ENCODE measurements around the gene INPP5D.
A peak's percentile ranks its signal among the peaks of the same experiment; 100 is the strongest.

The INPP5D gene

GRCh38 chr2:233131936-233132720, 72.0 kb downstream of the INPP5D start:
- Histone ChIP-seq H3K27ac (no peak overlapping the region), H3K9me3 (no peaks in the 10 kb centered on the region), H3K27me3 (no peaks in the 10 kb centered on the region), H3K4me3 (ENCODE audit: low read depth in 1 of 2, low read length in 1 of 2) (no peak overlapping the region), H3K4me1 (ENCODE audit: control insufficient read depth in 1 of 2, insufficient read depth in 1 of 2, low read depth in 1 of 2, low read length in 1 of 2) (no peaks in the 10 kb centered on the region), H3K36me3 (peaks cover 92% of the 10 kb centered on the region)
- TF ChIP-seq, protein P1, sequence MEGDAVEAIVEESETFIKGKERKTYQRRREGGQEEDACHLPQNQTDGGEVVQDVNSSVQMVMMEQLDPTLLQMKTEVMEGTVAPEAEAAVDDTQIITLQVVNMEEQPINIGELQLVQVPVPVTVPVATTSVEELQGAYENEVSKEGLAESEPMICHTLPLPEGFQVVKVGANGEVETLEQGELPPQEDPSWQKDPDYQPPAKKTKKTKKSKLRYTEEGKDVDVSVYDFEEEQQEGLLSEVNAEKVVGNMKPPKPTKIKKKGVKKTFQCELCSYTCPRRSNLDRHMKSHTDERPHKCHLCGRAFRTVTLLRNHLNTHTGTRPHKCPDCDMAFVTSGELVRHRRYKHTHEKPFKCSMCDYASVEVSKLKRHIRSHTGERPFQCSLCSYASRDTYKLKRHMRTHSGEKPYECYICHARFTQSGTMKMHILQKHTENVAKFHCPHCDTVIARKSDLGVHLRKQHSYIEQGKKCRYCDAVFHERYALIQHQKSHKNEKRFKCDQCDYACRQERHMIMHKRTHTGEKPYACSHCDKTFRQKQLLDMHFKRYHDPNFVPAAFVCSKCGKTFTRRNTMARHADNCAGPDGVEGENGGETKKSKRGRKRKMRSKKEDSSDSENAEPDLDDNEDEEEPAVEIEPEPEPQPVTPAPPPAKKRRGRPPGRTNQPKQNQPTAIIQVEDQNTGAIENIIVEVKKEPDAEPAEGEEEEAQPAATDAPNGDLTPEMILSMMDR (IDR thresholded peaks at IDR 0.05), result no peak

- no peaks in the 10 kb centered on the region for H3K4me1 ChIP-seq (ENCODE audit: control insufficient read depth in 1 of 2, insufficient read depth in 1 of 2, low read depth in 1 of 2, low read length in 1 of 2)
- H3K4me3 ChIP-seq (ENCODE audit: low read depth in 1 of 2, low read length in 1 of 2), result no peak overlapping the region
- H3K27me3 ChIP-seq, result no peaks in the 10 kb centered on the region
- peak overlapping the region; percentile 10 for H3K27ac ChIP-seq
- H3K36me3 ChIP-seq, result peaks cover 85% of the 10 kb centered on the region
- TF ChIP-seq, protein P1 (IDR thresholded peaks at IDR 0.05), result no peak
- H3K9me3 ChIP-seq, result no peaks in the 10 kb centered on the region
Observed at GRCh38 chr2:233133239-233133638, 73.1 kb downstream of the INPP5D start.

DNA sequence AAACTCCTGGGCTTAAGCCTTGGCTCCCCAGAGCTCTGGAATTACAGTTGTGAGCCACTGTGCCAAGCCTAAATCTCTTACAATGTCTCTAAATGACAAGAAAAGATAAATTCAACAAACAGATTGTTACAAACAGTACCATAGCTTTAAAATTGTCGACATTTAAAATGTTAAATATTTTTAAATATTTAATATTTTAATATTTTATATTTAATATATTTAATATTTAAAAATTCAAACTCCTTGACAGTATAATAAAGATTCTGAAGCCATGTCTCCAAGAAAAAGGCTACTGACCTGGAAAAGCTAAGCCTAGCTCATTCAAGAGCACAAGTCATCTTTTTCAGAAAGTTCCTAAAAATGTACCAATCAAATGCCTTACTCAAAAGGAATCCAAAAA, 75.3 kb downstream of the INPP5D start:
- H3K36me3 ChIP-seq, result peaks cover 82% of the 10 kb centered on the region
- H3K27me3 ChIP-seq, result no peaks in the 10 kb centered on the region
- TF ChIP-seq, protein P1 (IDR thresholded peaks at IDR 0.05), result no peak
- no peak overlapping the region for H3K4me3 ChIP-seq (ENCODE audit: low read depth in 1 of 2, low read length in 1 of 2)
- H3K27ac ChIP-seq, result no peak overlapping the region
- no peaks in the 10 kb centered on the region for H3K9me3 ChIP-seq
- no peaks in the 10 kb centered on the region for H3K4me1 ChIP-seq (ENCODE audit: control insufficient read depth in 1 of 2, insufficient read depth in 1 of 2, low read depth in 1 of 2, low read length in 1 of 2)

- Histone ChIP-seq H3K9me3 (no peaks in the 10 kb centered on the region), H3K27me3 (no peaks in the 10 kb centered on the region), H3K36me3 (peaks cover 82% of the 10 kb centered on the region), H3K4me1 (ENCODE audit: control insufficient read depth in 1 of 2, insufficient read depth in 1 of 2, low read depth in 1 of 2, low read length in 1 of 2) (no peaks in the 10 kb centered on the region), H3K27ac (no peak overlapping the region), H3K4me3 (ENCODE audit: low read depth in 1 of 2, low read length in 1 of 2) (no peak overlapping the region)
- TF ChIP-seq, protein P1 (IDR thresholded peaks at IDR 0.05), result no peak
Observed at GRCh38 chr2:233137040-233137439, 76.9 kb downstream of the INPP5D start.

DNA sequence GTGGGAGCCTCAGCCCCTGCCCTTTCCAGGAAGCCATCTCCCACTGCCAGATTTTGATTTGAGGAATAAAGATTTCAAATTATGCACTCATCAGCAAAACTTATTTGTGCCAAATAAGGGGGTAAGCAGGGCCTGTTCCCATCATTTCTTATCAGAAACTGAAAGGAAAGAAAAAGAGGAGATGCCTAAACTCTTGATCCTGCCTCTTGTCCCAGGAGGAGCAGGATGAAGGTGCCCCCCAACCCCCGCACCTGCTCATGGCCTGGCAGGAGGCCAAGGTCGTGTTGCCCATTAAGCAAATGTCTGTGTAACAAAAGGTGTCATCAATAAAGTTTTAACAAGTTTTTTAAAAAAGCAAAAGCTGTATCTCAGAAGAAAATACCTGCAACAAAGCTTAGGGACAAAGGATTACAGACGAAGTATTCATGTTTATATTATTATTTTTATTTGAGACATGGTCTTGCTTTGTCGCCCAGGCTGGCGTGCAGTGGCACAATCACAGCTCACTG, 80.0 kb downstream of the INPP5D start:
- Histone ChIP-seq H3K27me3 (no peaks in the 10 kb centered on the region), H3K9me3 (no peaks in the 10 kb centered on the region), H3K4me3 (ENCODE audit: low read depth in 1 of 2, low read length in 1 of 2) (no peak overlapping the region), H3K27ac (no peak overlapping the region), H3K36me3 (peaks cover 85% of the 10 kb centered on the region), H3K4me1 (ENCODE audit: control insufficient read depth in 1 of 2, insufficient read depth in 1 of 2, low read depth in 1 of 2, low read length in 1 of 2) (no peaks in the 10 kb centered on the region)
- TF ChIP-seq, protein P1 (IDR thresholded peaks at IDR 0.05), result no peak
